ENCODE results near the gene ITGA2.

DNA sequence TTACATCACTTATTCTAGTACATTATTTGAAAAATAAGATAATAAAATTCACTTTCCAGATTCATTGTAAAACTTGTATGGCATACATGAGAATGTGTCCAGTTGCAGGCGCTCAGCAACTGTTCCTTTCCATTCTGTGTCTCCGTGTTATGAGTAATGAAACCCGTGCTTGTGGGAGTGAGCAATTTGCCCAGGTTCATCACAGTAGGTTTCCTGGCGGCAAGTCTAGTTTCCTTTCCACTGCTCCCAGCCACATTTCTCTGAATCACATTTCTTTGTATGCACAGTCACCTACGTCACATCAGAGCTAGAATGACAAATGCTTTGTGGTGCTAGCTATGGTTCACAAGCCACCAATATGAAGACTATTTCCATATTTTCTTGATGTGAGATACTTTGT, 80.5 kb downstream of the ITGA2 start:
- TF ChIP-seq REST (IDR thresholded peaks at IDR 0.05; ENCODE audit: borderline replicate concordance) (no peak), POLR2AphosphoS5 (IDR thresholded peaks at IDR 0.05) (no peak), MXI1 (conservative IDR thresholded peaks at IDR 0.05; ENCODE audit: poor library complexity, severe bottlenecking) (no peak), SMC3 (conservative IDR thresholded peaks at IDR 0.05; ENCODE audit: poor library complexity) (no peak), EP300 (conservative IDR thresholded peaks at IDR 0.05; ENCODE audit: poor library complexity, severe bottlenecking) (no peak), RAD21 (conservative IDR thresholded peaks at IDR 0.05) (no peak)
- TF ChIP-seq, protein P1, sequence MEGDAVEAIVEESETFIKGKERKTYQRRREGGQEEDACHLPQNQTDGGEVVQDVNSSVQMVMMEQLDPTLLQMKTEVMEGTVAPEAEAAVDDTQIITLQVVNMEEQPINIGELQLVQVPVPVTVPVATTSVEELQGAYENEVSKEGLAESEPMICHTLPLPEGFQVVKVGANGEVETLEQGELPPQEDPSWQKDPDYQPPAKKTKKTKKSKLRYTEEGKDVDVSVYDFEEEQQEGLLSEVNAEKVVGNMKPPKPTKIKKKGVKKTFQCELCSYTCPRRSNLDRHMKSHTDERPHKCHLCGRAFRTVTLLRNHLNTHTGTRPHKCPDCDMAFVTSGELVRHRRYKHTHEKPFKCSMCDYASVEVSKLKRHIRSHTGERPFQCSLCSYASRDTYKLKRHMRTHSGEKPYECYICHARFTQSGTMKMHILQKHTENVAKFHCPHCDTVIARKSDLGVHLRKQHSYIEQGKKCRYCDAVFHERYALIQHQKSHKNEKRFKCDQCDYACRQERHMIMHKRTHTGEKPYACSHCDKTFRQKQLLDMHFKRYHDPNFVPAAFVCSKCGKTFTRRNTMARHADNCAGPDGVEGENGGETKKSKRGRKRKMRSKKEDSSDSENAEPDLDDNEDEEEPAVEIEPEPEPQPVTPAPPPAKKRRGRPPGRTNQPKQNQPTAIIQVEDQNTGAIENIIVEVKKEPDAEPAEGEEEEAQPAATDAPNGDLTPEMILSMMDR (IDR thresholded peaks at IDR 0.05; ENCODE audit: poor library complexity, severe bottlenecking) = no peak
